GM12878 (cell line): ENCODE data around the gene PIGL. TPM values are rescaled to one million over a fixed set of nuclear protein-coding genes. Genes with fewer than 3 reads are reported as not detected.

Source experiments
- ATAC-seq: fragments of 200-7000 bp; cut with Tn5 transposase; 3 replicates; pipeline ENCODE4 v1.9.1; 2020; ENCODE audit warnings: mild to moderate bottlenecking, moderate library complexity
- BruUV-seq: library from RNA; stranded (reverse); fragments of 400-500 nt; replicated peaks from 2 replicates; lab custom pipeline; 2021; lab: Mats Ljungman, UMichigan
- CTCF ChIA-PET: fragments of 300-600 bp; sonication (Branson Sonifier 250); formaldehyde crosslinking; extraction: SDS; loops from one replicate; lab custom pipeline; 2021; ENCODE audit warnings: inconsistent platforms; lab: Yijun Ruan, JAX
- POLR2A ChIA-PET: fragments of 350-600 bp; formaldehyde crosslinking; extraction: SDS; loops from one replicate; lab custom pipeline; 2021; ENCODE audit warnings: inconsistent platforms; lab: Charles Lee
- RAD21 ChIA-PET: fragments of 300-600 bp; sonication (Branson Sonifier 250); formaldehyde crosslinking; loops from one replicate; lab custom pipeline; 2023; ENCODE audit warnings: antibody characterized with exemption; ENCODE audit not compliant: unreplicated experiment; lab: Charles Lee
- SMC1A ChIA-PET: fragments of 300-600 bp; sonication (Branson Sonifier 250); formaldehyde crosslinking; loops from one replicate; lab custom pipeline; 2023; ENCODE audit not compliant: unreplicated experiment, uncharacterized antibody; lab: Charles Lee
- DNase-seq: peaks from one replicate; pipeline ENCODE4 v3.0.0-alpha.2; 2011; ENCODE audit warnings: low read depth, low spot score
- FAIRE-seq: peaks from 3 replicates; lab custom pipeline; 2011; peaks lifted over from hg19 to GRCh38; lab: Jason Lieb, UNC
- H2AFZ ChIP-seq: 2 replicates; pipeline ENCODE4 v1.6.0; 2011; ENCODE audit warnings: low read depth, low read length, control low read depth; ENCODE audit not compliant: control insufficient read depth
- H3K27ac ChIP-seq: 2 replicates; pipeline ENCODE4 v1.5.1; 2011; ENCODE audit warnings: control low read depth; ENCODE audit not compliant: control insufficient read depth, insufficient read depth
- H3K27me3 ChIP-seq, 2 experiments: replicated peaks in 1 of 2; 2 replicates each; pipeline versions ENCODE4 v1.6.0 to v1.6.1; 2011; ENCODE audit warnings: low read length in 1 of 2; ENCODE audit not compliant: control insufficient read depth in 2 of 2, insufficient read depth in 2 of 2
- H3K36me3 ChIP-seq, 2 experiments: 2 replicates each; pipeline ENCODE4 v1.5.1; 2011; ENCODE audit warnings: low read length in 1 of 2; ENCODE audit not compliant: control insufficient read depth in 2 of 2, insufficient read depth in 2 of 2
- H3K4me1 ChIP-seq: 2 replicates; pipeline ENCODE4 v1.6.1; 2011; ENCODE audit warnings: mild to moderate bottlenecking, low read length, moderate library complexity, mixed read lengths; ENCODE audit not compliant: control insufficient read depth, insufficient read depth
- H3K4me2 ChIP-seq: 2 replicates; pipeline ENCODE4 v1.6.0; 2011; ENCODE audit warnings: control low read depth; ENCODE audit not compliant: control insufficient read depth, insufficient read depth
- H3K4me3 ChIP-seq: fragments of 200-600 bp; sonication (generic); 2 replicates; pipeline ENCODE4 v1.5.1; 2016
- H3K79me2 ChIP-seq: 2 replicates; pipeline ENCODE4 v1.6.0; 2011; ENCODE audit warnings: low read length; ENCODE audit not compliant: control insufficient read depth, insufficient read depth
- H3K9ac ChIP-seq: 2 replicates; pipeline ENCODE4 v1.8.0; 2011; ENCODE audit warnings: low read length, control low read depth, mixed read lengths; ENCODE audit not compliant: control insufficient read depth, insufficient read depth
- H3K9me3 ChIP-seq: replicated peaks from 3 replicates; pipeline ENCODE4 v1.5.1; 2011; ENCODE audit warnings: mild to moderate bottlenecking, low read length; ENCODE audit not compliant: control insufficient read depth, insufficient read depth
- H4K20me1 ChIP-seq: 2 replicates; pipeline ENCODE4 v1.6.0; 2011; ENCODE audit not compliant: control insufficient read depth, insufficient read depth
- GABPA ChIP-seq: IDR thresholded peaks from 2 replicates; pipeline ENCODE4 v1.6.1; 2014; ENCODE audit warnings: antibody characterized with exemption, low read depth, mild to moderate bottlenecking, inconsistent platforms
- HDGF ChIP-seq: fragments of 450-650 bp; IDR thresholded peaks from 2 replicates; pipeline ENCODE4 v1.6.1; 2016; ENCODE audit warnings: antibody characterized with exemption
- LARP7 ChIP-seq: fragments of 450-650 bp; IDR thresholded peaks from 2 replicates; pipeline ENCODE4 v1.6.1; 2017; ENCODE audit warnings: mild to moderate bottlenecking
- NBN ChIP-seq: fragments of 450-650 bp; IDR thresholded peaks from 2 replicates; pipeline ENCODE4 v1.6.1; 2016
- NR2C1 ChIP-seq: fragments of 450-650 bp; IDR thresholded peaks from 2 replicates; pipeline ENCODE4 v1.6.1; 2017; ENCODE audit warnings: antibody characterized with exemption, mild to moderate bottlenecking, moderate library complexity
- NRF1 ChIP-seq: conservative IDR thresholded peaks from 2 replicates; pipeline ENCODE4 v1.6.1; 2011; ENCODE audit warnings: mild to moderate bottlenecking, low read depth, low read length, improper control_type of control experiment
- SKIL ChIP-seq: fragments of 450-650 bp; IDR thresholded peaks from 2 replicates; pipeline ENCODE4 v1.6.1; 2017; ENCODE audit warnings: mild to moderate bottlenecking, low read depth, inconsistent platforms; ENCODE audit not compliant: poor library complexity, severe bottlenecking
- SMARCA5 ChIP-seq: fragments of 450-650 bp; IDR thresholded peaks from 2 replicates; pipeline ENCODE4 v1.6.1; 2017; ENCODE audit warnings: mild to moderate bottlenecking
- SMC3 ChIP-seq: IDR thresholded peaks from 2 replicates; pipeline ENCODE4 v1.6.1; 2011; ENCODE audit warnings: low read length, improper control_type of control experiment, borderline replicate concordance
- TBL1XR1 ChIP-seq: IDR thresholded peaks from 2 replicates; pipeline ENCODE4 v1.6.1; 2012; ENCODE audit warnings: low read depth, low read length, improper control_type of control experiment
- TCF12 ChIP-seq: IDR thresholded peaks from 2 replicates; pipeline ENCODE4 v1.6.1; 2011; ENCODE audit warnings: low read depth, mild to moderate bottlenecking, low read length
- WGBS: methylation state at CpG from one replicate; pipeline ENCODE4 v1.1.6; 2016; ENCODE audit warnings: low lambda C conversion rate; ENCODE audit not compliant: insufficient replicate concordance, insufficient coverage; ENCODE audit errors: missing lambda C conversion rate; 5-methylcytosine and 5-hydroxymethylcytosine counted together
- in situ Hi-C: fragments of 300-500 bp; cut with MboI; formaldehyde crosslinking; loops from 9 replicates; pipeline ENCODE4 v1.14.3; 2018; ENCODE audit warnings: mixed read lengths
- intact Hi-C: fragments of 100-400 bp; cut with micrococcal nuclease; formaldehyde crosslinking; loops from one replicate; pipeline ENCODE4 v1.14.2; 2022; ENCODE audit not compliant: unreplicated experiment
- polyA plus RNA-seq, 11 experiments: library from polyadenylated mRNA; depleted of rRNA in 4 of 11; unstranded in 6 of 11; stranded (reverse) in 5 of 11; fragments of >200 nt; fragmentation: Nextera tagmentation in 4 of 11; fragmentation: Illumina TruSeq in 1 of 11; extraction: Ambion mirVana in 4 of 11; extraction: Trizol in 1 of 11; gene quantifications; 1 replicate in 1 of 11; 2 replicates in 10 of 11; pipeline versions ENCODE4 v1.2.1 to v1.2.3, GENCODE V29; 2011 to 2016; ENCODE audit warnings: inconsistent platforms in 2 of 11, missing spikeins in 2 of 11, low read depth in 1 of 11
- total RNA-seq, 4 experiments: library from RNA; depleted of rRNA in 3 of 4; stranded (reverse); fragments of >200 nt in 3 of 4; fragmentation: Illumina TruSeq in 1 of 4; extraction: Trizol in 1 of 4; gene quantifications; 2 replicates each; pipeline versions ENCODE4 v1.2.1 to v1.2.3, GENCODE V29; 2013 to 2021
- TF ChIP-seq, protein P1 (sequence below): fragments of 150-350 bp; IDR thresholded peaks from 2 replicates; pipeline ENCODE4 v1.6.1; 2016; ENCODE audit warnings: low read depth, low read length

The PIGL gene
- total and polyA plus RNA-seq, 10 of the 15 experiments (the other 5 are each of a cell fraction or from before 2014, with no cell fraction given): 25.9 to 52.5 (median 30.2) TPM

DNA sequence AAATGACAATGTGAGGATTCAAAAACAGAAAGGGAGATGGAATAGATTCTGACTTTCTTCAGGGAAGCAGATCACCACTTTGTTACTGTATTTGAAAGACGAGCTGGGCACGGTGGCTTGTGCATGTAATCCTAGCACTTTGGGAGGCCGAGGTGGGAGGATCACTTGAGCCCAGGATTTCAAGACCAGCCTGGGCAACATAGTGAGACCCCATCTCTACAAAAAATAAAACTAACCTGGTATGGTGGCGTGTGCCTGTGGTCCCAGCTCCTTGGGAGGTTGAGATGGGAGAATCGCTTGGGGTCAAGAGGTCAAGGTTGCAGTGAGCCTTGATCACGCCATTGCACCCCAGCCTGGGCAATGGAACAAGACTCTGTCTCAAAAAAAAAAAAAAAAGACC lies 34.0 kb downstream of the PIGL start:
- FAIRE-seq: no peak
- no peaks in the 10 kb centered on the region for H3K27me3 ChIP-seq
- H3K27ac ChIP-seq: no peak overlapping the region
- no peaks in the 10 kb centered on the region for H3K4me1 ChIP-seq
- ChIA-PET CTCF (interaction anchor here (0.7 to 0.8 kb wide), 2 partner anchors 16 to 76 kb away, joined by 3 read pairs; no protein-coding TSS in a partner anchor), SMC1A (interaction anchor here (0.8 to 1.7 kb wide), 3 partner anchors 9 to 35 kb away, joined by 4 to 5 read pairs (median 4); no protein-coding TSS in a partner anchor), RAD21 (interaction anchor here (0.7 kb wide), 1 partner anchor 187 kb away, joined by 3 read pairs; no protein-coding TSS in a partner anchor), POLR2A (interaction anchor here (0.7 kb wide), 2 partner anchors 9 to 143 kb away, joined by 6 to 10 read pairs; no protein-coding TSS in a partner anchor)
- TF ChIP-seq SMARCA5 (no peak), NBN (no peak)
- no peak for DNase-seq
- no peak for ATAC-seq
- intact Hi-C loops (no loop called here), in situ Hi-C loops (no loop called here)
- H3K9ac ChIP-seq: no peak overlapping the region
- 95% methylated on average over 6 of the region's 6 CpGs for WGBS
- no peaks in the 10 kb centered on the region for H4K20me1 ChIP-seq
- no peaks in the 10 kb centered on the region for H3K9me3 ChIP-seq
- H3K4me3 ChIP-seq: no peak overlapping the region
- H3K36me3 ChIP-seq: no peaks in the 10 kb centered on the region; a peak in 1 of 4 replicates
- no TSS peak for BruUV-seq
- H3K79me2 ChIP-seq: no peaks in the 10 kb centered on the region
- no peak overlapping the region for H3K4me2 ChIP-seq
- H2AFZ ChIP-seq: no peak overlapping the region

DNA sequence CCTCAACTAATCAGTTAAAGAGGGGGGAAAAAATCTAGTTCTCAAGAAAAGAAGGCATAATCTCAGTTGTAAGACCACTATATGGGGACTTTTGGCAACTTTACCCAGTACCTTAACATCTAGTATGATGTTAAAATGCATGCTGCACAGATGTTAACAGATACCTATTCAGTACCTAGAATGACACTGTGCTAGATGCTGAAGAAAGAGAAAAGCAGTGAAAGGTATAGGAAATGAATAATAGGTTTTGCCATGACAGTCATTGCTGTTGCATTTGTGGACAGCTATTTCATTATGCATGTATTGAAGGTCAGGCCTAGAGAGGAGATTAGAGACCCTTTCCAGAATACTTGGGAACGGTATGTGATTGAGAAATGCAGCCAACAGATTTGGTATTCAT lies 34.5 kb downstream of the PIGL start:
- Histone ChIP-seq H4K20me1 (no peaks in the 10 kb centered on the region), H3K27ac (no peak overlapping the region), H3K4me3 (no peak overlapping the region), H3K27me3 (no peaks in the 10 kb centered on the region), H3K9ac (no peak overlapping the region), H3K9me3 (no peaks in the 10 kb centered on the region), H3K36me3 (no peaks in the 10 kb centered on the region; a peak in 1 of 4 replicates), H3K4me1 (no peaks in the 10 kb centered on the region), H3K79me2 (no peaks in the 10 kb centered on the region), H3K4me2 (no peak overlapping the region), H2AFZ (no peak overlapping the region)
- RAD21 ChIA-PET: no interaction called here
- in situ Hi-C loops (no loop called here), intact Hi-C loops (no loop called here)
- CTCF ChIA-PET: no interaction called here
- BruUV-seq: no TSS peak
- FAIRE-seq (no peak), ATAC-seq (no peak), DNase-seq (no peak)
- 100% methylated on average over 1 of the region's 1 CpG for WGBS
- SMC1A ChIA-PET: interaction anchor here (1.7 kb wide), 1 partner anchor 9 kb away, joined by 4 read pairs; no protein-coding TSS in a partner anchor
- POLR2A ChIA-PET: interaction anchor here (0.7 kb wide), 2 partner anchors 9 to 144 kb away, joined by 6 to 10 read pairs; no protein-coding TSS in a partner anchor
- TF ChIP-seq TCF12: no peak
- TF ChIP-seq LARP7: no peak
- TF ChIP-seq HDGF: no peak
- TF ChIP-seq NRF1: no peak
- no peak for TF ChIP-seq GABPA
- TF ChIP-seq SKIL: no peak
- TF ChIP-seq SMC3: no peak
- TF ChIP-seq TBL1XR1: no peak
- TF ChIP-seq, protein P1, sequence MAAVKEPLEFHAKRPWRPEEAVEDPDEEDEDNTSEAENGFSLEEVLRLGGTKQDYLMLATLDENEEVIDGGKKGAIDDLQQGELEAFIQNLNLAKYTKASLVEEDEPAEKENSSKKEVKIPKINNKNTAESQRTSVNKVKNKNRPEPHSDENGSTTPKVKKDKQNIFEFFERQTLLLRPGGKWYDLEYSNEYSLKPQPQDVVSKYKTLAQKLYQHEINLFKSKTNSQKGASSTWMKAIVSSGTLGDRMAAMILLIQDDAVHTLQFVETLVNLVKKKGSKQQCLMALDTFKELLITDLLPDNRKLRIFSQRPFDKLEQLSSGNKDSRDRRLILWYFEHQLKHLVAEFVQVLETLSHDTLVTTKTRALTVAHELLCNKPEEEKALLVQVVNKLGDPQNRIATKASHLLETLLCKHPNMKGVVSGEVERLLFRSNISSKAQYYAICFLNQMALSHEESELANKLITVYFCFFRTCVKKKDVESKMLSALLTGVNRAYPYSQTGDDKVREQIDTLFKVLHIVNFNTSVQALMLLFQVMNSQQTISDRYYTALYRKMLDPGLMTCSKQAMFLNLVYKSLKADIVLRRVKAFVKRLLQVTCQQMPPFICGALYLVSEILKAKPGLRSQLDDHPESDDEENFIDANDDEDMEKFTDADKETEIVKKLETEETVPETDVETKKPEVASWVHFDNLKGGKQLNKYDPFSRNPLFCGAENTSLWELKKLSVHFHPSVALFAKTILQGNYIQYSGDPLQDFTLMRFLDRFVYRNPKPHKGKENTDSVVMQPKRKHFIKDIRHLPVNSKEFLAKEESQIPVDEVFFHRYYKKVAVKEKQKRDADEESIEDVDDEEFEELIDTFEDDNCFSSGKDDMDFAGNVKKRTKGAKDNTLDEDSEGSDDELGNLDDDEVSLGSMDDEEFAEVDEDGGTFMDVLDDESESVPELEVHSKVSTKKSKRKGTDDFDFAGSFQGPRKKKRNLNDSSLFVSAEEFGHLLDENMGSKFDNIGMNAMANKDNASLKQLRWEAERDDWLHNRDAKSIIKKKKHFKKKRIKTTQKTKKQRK: no peak
- no peak for TF ChIP-seq NR2C1
